HG03103 (cell line): ENCODE data around the gene EXOC3.

Experiments used
- ATAC-seq: cut with Tn5 transposase; IDR thresholded peaks from one replicate; pipeline ENCODE4 v1.9.1; 2021; ENCODE audit warnings: low read depth; ENCODE audit not compliant: unreplicated experiment

Gene EXOC3

GRCh38 chr5:516338-516925, 73.5 kb downstream of the EXOC3 start:
- ATAC-seq = no peak
